Activated CD4-positive, alpha-beta T cell treated with anti-CD3 and anti-CD28 coated beads, Interleukin-2, Interleukin-6, amounts not matched to agents 100 ng/mL and 50 ng/mL, durations not matched to agents 16 hours and 8 hours (primary cell): ENCODE measurements around the gene DTX3.
A peak's percentile ranks its signal among the peaks of the same experiment; 100 is the strongest.
"Not testable (repeated sequence)": the region's sequence is repeated elsewhere in the genome, so short reads cannot be mapped to it uniquely, and the experiment has no call there.

Experiments
- DNase-seq: peaks from one replicate; pipeline ENCODE4 v3.0.0-alpha.2; 2020

DTX3 gene

DNA sequence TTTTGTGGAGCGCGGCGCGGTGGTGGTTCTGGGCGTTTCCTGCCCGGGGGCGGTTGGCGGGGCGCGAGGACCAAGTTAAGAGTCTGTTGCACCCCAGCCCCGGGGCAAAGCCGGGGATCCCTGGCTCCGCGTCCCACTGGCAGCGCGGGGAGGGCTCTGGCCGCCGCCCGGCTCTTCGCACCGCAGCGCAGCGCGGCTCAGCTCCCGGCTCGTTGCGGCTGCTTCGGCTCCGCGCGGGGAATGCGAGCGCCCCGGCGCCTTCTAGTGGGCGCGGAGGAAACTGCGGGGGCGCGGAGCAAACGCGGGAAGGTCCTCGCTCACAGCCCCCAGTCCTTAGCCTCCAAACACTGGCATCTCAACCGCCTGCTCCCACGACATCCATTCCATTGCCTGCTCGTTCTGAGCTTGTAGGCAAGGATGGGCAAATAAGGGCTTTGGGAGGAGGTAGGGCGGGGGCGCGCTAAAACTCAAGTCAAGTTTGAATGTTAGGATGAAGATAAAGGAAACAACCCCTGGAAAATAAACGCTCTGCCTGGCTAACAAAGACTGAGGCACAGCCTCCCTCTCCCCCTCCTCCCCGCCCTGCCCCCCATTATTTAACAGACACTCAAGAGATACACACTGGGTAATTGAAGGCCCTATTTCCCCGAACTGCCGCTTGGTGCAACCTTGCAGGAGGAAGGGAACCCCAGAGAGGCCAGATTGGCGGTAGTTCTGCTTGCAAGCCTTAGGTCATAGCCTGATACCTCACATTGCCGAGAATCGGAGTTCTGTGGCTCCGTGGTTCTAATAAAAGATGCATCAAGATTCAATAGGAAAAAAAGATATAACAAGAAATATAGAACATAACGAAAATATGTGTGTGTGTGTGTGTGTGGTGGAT is 28.6 kb downstream of the DTX3 start, which contains the start of gene B4GALNT1:
B4GALNT1 (minus strand) TSS at position 244 of the 883 bp plus-strand sequence. CDS start 1,069 bp downstream, outside the sequence.
- peak; percentile 76 for DNase-seq

DNA sequence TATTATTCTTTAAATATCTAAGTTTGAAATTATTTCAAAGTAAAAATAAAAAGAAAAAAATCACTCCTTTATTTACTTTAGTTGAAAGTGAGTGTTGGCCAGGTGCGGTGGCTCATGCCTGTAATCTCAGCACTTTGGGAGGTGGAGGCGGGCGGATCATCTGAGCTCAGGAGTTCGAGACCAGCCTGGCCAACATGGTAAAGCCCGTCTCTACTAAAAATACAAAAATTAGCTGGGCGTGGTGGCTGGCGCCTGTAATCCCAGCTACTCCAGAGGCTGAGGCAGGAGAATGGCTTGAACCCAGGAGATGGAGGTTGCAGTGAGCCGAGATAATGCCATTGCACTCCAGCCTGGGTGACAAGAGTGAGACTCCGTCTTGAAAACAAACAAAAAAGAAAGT is 32.1 kb downstream of the DTX3 start:
- DNase-seq, result not testable (repeated sequence)

DNA sequence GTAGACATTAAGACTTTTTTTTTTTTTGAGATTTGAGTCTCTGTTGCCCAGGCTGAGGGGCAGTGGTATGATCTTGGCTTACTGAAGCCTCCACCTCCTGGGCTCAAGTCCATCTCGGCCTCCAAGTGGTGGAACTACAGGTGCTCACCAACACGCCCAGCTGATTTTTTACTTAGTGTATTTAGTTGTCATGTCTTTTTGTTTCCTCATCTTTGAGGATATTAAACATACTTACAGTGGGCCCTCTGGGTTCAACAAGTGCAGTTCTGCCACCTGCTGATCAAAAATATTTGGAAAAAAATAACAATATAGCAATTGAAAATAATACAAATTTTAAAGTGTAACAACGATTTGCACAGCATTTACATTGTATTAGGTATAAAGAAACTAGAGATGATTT is 32.7 kb downstream of the DTX3 start:
- DNase-seq, result no peak

DNA sequence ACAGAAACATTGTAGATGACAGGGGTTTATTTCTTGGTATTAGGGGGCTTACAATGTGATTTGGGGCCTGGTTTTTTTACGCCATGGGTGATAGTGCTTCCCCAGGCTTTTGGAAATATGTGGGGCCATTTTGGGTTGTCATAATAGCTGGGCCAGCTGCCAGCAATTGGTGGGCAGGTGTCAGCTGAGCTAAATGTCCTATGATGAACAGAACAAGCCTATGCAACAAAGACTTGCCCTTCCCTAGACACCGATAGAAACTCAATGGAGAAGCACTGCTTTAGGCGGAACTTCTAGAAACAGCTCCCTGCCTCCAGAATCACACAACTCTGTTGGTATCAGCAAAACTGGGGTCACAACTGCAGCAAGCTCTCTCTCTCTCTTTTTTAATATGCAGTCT is 33.5 kb downstream of the DTX3 start:
- no peak for DNase-seq

DNA sequence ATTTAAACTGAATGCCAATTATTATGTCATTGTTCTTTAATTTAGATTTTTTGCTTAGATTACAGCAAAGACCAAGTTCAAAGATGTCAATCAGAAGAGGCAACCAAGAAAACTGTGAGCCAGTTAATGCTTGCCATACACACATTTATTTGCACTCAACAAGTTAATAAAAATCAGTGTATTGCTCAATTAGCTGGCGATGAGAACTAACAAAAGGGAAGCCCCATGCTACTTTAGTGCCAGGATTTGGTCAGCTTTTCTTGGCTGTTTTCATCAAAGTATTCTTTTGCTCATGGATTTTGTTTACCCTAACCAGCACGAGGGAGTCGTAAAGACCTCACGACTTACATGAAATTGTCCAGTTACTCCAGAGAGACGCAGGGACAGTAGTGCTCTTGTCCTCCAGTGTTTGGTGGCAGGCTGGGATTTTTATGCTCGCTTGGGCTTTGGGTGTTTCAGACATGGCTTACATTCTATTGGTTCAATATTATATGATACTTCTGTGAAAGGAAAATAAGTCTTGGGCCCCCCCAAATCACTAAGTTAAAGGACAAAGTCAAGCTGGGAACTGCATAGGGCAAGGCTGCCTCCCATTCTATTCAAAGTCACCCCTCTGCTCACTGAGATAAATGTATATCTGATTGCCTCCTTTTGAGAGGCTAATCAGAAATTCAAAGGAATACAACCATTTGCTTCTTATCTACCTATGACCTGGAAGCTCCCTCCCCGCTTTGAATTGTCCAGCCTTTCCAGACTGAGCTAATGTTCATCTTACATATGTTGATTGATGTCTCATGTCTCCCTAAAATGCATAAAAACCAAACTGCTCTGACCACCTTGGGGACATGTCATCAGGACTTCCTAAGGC is 35.8 kb downstream of the DTX3 start:
- DNase-seq, result no peak

GRCh38 chr12:57641699-57642442 is 37.2 kb downstream of the DTX3 start:
- DNase-seq, result no peak

GRCh38 chr12:57645990-57646658 is 41.5 kb downstream of the DTX3 start:
- DNase-seq, result not testable (repeated sequence)

GRCh38 chr12:57646659-57647049 is 42.0 kb downstream of the DTX3 start:
- not testable (repeated sequence) for DNase-seq

GRCh38 chr12:57654042-57654441 is 49.4 kb downstream of the DTX3 start:
- no peak for DNase-seq

DNA sequence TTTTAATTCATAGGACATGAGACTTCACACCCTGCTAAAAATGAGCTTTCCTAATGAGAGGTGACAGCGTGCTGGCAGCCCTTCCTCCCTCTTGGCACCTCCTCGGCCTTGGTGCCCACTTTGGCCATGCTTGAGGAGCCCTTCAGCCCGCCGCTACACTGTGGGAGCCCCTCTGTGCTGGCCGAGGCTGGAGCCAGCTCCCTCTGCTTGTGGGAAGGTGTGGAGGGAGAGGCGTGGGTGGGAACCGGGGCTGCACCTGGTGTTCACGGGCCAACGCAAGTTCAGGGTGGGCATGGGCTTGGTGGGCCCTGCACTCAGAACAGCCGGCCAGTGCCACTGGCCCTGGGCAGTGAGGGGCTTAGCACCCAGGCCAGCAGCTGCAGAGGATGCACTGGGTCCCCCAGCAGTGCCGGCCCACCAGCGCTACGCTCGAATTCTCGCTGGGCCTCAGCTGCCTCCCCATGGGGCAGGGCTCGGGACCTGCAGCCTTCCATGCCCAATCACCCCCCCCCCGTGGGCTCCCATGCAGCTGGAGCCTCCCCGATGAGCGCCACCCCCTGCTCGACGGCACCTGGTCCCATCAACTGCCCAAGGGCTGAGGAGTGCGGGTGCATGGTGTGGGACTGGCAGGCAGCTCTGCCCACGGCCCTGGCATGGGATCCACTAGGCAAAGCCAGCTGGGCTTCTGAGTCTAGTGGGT is 51.1 kb downstream of the DTX3 start:
- DNase-seq, result no peak

GRCh38 chr12:57656408-57656807 is 51.8 kb downstream of the DTX3 start:
- not testable (repeated sequence) for DNase-seq

- no peak for DNase-seq
Observed at GRCh38 chr12:57657744-57658143, 53.1 kb downstream of the DTX3 start.

DNA sequence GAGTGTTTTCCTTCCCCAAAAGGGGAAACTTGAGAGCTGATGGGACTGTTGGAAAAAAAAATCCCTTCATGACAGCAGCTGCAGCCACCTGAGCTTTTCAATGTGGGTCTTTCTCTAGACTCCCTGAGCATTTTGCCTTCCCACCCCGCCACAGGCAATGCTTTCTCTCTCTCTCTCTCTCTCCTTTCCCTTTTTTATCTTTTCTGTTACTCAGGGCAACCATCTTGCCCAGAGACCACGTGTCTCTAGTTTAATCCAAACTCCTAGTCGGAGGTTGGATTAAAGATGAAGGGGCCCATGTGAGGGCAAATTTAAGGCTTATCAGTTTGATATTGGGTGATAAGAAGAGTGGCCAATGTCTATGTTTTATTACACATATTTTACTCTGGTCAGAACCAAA is 54.3 kb downstream of the DTX3 start:
- no peak for DNase-seq
